ENCODE results near the gene MTCH2.

DNA sequence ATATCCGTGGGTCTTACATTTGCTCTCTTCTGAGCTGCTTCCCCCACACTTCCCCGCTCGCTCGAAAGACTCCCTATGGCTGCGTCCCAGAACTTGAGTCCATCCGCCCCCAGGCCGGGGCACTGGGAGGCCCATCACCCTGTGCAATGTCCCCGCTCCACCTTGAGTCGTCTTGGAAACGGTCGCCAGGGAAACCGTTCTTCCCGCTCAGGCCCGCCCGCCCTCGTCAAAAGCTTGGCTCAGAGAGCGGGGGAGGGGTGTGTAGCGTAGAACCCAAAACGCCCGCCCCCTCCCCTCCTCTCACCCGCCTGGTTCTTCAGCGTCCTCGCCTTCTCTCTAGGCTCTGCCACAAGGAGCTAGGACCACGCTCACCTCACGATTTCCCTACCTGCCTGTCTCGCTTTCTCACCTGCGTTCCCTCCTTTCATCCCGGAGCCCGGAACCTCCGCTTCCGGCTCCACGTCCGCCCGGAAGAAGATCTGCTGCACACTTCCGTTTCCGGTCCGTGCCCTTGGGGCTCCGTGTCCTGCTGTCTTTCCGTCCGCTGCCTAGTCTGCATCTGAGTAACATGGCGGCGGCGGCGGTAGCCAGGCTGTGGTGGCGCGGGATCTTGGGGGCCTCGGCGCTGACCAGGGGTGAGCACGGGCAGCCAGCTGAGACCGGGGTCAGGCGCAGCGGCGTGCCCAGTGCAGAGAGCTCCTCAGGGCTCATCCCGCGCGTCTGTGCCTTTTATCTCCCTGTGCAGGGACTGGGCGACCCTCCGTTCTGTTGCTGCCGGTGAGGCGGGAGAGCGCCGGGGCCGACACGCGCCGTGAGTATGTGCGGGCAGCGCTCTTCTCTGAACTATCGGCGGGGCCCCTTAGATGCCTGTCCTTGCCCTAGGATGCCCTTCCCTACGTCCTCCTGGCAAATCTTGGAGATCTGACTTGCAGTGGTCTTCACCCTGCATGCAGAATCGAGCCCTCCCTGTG lies 63.5 kb downstream of the MTCH2 start, which contains the start of the genes KBTBD4 and NDUFS3:
- TF ChIP-seq, protein P1, sequence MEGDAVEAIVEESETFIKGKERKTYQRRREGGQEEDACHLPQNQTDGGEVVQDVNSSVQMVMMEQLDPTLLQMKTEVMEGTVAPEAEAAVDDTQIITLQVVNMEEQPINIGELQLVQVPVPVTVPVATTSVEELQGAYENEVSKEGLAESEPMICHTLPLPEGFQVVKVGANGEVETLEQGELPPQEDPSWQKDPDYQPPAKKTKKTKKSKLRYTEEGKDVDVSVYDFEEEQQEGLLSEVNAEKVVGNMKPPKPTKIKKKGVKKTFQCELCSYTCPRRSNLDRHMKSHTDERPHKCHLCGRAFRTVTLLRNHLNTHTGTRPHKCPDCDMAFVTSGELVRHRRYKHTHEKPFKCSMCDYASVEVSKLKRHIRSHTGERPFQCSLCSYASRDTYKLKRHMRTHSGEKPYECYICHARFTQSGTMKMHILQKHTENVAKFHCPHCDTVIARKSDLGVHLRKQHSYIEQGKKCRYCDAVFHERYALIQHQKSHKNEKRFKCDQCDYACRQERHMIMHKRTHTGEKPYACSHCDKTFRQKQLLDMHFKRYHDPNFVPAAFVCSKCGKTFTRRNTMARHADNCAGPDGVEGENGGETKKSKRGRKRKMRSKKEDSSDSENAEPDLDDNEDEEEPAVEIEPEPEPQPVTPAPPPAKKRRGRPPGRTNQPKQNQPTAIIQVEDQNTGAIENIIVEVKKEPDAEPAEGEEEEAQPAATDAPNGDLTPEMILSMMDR (IDR thresholded peaks at IDR 0.05): peak in 1 of 6 experiments; percentile 3
- peak; percentile 74 to 78 for TF ChIP-seq POLR2A (IDR thresholded peaks at IDR 0.05)
